IPS-18c (cell line): ENCODE results near the gene TP53AIP1.

Experiments
- H3K4me3 ChIP-seq: 2 replicates; pipeline ENCODE4 v1.7.0; 2013; ENCODE audit warnings: low read depth, mild to moderate bottlenecking, low read length, moderate library complexity; ENCODE audit not compliant: insufficient read depth
- H3K9me3 ChIP-seq: one replicate; pipeline ENCODE4 v1.6.1; 2013; ENCODE audit warnings: mild to moderate bottlenecking, low read length, moderate library complexity; ENCODE audit not compliant: control insufficient read depth, insufficient read depth

The TP53AIP1 gene, protein sequence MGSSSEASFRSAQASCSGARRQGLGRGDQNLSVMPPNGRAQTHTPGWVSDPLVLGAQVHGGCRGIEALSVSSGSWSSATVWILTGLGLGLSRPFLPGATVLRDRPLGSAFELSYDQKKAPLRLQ

DNA sequence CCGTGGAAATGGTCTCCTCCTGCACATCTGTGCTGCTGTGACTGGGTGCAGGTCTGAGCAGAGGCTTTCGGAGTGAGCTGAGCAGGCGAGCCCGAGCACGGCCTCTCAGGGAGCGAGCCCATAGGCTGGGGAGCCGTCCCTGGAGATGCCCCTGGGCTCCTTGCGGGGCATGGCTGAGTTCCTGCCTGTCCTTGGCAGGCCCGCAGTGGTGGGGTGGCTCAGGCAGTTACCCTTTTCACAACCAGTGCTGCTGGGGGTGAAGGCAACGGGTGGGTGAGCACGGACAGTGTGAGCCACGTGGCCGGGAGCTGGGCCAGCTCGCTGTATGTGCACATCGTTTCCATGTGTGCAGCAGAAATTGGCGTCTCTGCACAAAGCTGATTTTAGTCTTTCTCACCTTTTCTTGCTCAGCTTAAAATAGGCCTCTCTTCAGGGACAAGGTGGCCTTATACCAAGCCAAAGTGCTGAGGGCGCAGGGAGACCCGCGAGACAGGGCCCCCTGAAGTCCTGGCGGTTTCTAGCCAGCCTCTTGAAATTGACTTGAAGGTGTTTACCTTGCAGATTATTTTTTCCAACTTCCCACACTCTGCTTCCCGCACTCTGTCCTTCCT is at the start of gene TP53AIP1:
TP53AIP1 (minus strand) TSS at position 55 of the 611 bp plus-strand sequence. CDS start 5,053 bp downstream, outside the sequence.
- peaks cover 2% of the 10 kb centered on the region for H3K9me3 ChIP-seq

DNA sequence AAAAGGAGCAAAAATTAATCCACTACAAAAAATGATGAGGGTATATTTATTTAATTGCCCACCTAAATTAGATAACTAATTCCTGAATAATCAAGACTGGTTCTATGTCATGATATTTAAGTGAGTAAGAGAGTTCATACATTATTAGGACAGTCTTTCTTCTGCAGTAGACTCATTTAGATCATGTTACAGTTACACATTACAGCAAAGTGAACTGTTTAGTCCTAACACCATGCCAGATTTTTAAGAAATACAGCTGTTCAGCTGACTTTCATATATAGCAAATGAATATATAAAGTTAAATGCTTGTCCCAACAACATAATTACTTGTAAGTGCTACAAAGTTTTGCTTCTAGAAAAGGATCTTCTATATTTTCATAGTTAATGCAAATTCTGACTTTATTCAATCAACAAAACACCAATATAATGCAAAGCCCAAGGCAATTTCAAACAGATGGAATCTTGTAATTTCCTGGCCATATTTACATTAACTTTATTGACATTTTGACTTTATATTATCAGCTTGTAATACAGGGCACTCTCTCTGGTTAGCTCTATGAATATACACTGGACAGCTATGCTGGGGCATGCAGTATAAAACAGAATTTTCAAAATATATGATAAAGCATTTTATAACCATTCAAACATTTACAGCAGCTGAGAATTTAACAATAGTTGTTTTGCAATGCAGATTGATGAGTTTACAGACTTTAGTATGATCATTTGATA is 45.7 kb upstream of the TP53AIP1 start:
- H3K4me3 ChIP-seq = no peak overlapping the region
- H3K9me3 ChIP-seq = no peaks in the 10 kb centered on the region

More for the DNA sequence above, at the start of gene TP53AIP1:
- H3K4me3 ChIP-seq = no peak within 1 kb of the TSS

DNA sequence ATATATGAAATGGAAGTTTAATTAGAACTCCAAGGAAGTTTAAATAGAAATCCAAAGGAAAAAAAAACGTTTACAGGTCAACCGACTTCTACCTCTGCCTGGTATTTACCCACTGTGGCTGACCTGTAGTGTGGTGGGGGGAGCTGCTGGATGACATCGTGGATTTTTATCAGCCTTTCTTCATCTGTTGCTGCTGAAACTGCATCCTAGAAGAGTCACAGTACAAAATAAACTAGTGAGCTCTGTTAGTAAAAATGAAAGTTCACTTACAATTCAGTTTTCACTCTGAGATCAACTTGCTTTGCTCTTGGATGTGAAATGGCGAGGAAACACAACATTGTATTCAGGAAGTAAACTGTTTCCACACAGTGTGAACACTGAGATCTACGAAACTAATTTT is 43.2 kb upstream of the TP53AIP1 start:
- no peaks in the 10 kb centered on the region for H3K9me3 ChIP-seq
- no peak overlapping the region for H3K4me3 ChIP-seq

DNA sequence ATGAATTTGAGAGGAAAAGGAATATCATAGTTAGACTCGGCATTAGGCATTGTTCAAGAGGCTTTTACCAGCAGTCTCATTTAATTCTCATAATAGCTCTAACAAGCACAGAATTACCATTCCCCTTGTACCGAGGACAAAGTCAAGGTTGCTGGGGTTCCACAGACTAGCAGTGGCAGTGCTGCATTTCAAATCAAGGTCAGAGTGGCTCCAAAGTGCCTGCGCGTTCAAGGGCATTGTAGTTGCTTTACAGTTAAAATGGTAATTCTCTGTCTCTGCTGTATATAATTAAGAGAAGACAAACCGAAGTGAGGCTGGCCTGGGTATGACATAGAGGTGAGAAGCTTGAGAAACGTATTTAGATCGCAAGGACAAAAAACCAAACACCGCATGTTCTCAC is 40.4 kb upstream of the TP53AIP1 start:
- no peaks in the 10 kb centered on the region for H3K9me3 ChIP-seq
- H3K4me3 ChIP-seq = no peak overlapping the region

DNA sequence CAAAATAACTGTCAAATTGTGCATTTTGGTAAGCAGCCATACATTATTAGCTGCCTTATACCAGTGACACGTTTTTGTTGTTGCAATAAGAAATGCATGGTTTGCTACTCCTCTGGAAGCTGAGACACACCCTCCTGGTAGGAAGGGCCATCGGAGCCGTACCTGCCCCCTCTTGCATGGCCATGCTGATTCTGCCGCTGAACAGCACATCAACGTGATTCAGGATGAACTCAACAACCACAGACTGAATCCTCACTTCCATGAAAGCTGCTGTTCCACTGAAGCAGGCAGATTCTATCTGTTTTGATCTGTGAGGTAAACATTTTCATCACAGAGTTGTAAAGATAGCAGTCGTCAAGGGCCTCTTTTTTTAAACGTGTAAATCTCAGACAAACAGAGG is 38.6 kb upstream of the TP53AIP1 start:
- H3K9me3 ChIP-seq = no peaks in the 10 kb centered on the region
- H3K4me3 ChIP-seq = no peak overlapping the region

DNA sequence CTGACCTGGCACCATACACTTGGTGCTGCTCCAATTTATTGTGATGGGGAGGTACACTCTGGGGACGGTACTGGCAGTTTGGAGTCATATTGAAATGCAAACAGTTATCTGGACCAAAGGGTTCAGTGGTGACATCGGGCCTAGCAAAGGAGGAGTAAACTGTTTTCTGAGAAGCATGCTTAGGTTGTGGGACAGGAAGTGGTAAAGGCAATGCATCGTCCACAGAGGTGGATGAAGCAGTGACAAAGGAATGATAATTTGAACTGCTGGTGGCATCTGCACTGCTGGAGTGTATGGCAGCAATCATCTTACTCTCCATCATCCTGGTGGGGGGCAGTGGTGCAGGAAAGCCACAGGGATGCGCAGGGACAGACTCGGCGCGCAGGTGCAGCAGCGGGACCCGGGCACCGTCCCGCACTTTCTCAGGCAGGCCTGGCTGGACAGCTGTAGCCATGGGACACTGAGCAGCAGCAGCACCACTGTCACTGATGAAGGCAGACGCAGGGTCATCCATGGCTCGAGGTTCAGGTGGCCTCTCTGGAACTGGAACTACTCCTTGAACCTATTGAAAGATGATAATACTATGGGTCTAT is 28.0 kb upstream of the TP53AIP1 start:
- no peak overlapping the region for H3K4me3 ChIP-seq

DNA sequence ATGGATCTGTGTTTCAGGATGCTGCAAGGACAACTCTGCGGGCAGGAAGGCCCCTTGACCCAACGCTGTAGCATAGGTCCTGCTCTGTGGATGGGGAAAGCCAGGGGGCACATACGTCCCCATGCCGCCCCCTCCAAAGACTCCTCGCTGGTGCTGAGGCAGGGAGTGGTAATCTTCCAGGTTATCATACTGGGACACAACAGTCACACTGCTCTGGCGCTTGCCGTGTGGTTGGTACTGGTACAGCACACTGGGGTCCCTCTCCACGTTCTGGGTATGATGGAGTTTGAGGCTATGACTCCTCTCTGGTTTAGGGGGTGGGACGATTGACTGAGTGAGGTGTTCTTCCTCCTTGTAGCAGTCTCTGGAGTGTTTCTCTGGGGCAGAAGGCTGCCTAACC is 26.2 kb upstream of the TP53AIP1 start:
- Histone ChIP-seq H3K4me3 (no peak overlapping the region), H3K9me3 (no peaks in the 10 kb centered on the region)

More for the DNA sequence above, 28.0 kb upstream of the TP53AIP1 start:
- no peaks in the 10 kb centered on the region for H3K9me3 ChIP-seq

DNA sequence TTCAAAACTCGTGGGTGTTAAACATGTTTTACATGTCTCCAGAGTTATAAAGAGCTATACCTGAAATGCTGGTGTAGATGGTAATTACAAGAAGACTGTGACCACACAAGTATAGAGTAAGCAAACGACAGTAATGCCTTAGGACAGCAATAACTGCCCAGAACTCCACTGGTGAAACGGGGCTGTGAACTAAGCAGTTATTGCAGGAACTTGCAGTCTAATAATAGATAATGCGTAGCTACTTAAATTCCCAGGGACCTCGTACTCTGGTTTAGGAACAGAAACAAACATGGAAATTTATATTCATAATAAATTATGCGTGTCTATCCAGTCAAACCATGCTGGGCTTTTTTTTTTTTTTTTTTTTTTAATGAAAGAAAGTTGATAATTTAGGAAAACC is 24.9 kb upstream of the TP53AIP1 start:
- Histone ChIP-seq H3K9me3 (no peaks in the 10 kb centered on the region), H3K4me3 (no peak overlapping the region)

DNA sequence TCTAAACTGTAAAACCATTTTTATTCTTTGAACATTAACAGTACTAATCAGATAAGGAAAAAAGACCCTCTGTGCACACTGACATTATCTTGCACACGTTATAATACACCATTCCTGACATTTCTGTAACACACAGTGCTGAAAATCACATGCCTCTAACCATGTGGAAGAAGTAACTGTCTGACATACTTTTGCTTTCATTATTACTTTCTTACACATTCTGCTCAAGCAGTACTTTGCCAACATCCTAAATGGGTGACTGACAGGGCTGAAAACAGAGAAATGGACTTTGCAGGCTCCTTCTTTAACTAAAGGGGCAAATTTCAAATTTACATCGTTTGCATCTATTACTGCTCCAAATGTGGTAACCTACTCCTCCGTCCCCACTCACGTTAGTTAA is 22.8 kb upstream of the TP53AIP1 start:
- no peak overlapping the region for H3K4me3 ChIP-seq
- H3K9me3 ChIP-seq = no peaks in the 10 kb centered on the region

DNA sequence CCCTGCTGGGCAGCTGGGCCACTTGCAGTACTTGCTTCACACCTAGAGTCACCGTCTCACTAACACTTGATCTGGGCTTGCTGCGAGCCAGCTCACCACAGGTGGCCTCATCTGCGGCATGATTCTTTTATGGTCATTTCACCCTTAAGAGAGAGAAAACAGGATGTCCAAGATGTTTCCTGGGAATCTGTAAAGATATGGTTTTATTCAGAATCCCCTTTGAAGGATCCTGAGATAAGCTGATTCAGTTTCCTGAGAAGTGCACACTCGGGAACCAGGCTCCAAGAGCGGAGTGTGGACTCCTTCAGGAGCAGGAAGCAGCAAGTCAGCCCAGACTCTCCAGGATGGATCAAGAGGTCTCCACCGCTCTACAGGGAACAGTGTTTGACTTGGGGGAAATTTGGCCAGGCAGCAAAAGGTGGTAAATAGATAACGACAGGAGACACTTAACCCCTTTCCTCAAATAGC is 21.8 kb upstream of the TP53AIP1 start:
- Histone ChIP-seq H3K4me3 (no peak overlapping the region), H3K9me3 (no peaks in the 10 kb centered on the region)

DNA sequence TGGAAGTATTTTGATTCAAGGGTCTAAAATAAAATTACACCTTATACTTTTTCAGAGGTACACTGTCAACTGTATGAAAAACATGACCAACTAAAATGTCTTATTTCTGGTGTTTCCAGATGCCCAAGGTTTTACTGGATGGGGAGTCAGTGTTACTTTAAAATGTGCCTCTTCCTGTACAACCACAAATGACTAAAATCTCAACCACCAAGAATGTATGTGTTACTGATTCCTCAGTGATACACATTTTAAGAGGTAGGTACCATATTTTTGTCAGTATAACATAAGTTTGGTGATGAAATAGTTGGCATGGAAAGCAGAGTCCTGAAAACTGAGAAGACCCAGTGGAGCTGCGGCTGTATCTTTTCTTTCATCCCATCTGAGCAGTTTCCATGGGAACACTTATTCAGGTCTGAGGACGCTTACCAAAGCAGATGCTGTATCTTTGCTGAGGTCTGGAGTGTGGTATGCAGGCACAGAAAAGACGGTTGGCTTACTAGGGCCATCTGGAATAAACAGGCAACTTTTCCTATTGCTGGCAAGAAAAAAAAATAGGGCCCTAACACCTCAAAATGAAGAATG is 21.2 kb upstream of the TP53AIP1 start:
- H3K4me3 ChIP-seq = no peak overlapping the region
- no peaks in the 10 kb centered on the region for H3K9me3 ChIP-seq

DNA sequence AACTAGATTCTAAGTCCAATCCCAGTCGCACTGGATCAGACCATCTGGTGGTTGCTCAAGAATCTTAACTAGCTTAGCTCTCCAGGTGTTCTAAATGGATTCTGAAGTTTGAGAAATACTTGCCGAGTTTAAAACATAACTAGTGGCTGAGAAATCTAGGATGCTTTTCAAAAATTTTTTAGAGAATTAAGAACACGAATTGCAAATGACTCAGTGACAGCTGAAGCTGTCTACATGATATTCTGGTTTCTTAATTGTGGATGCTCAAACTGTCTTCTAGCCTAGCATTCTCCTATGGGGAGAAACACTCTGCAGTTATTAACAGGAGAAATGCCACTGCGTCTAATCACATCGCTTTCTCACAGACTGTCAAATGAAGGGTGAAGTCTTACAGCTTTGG is 20.2 kb upstream of the TP53AIP1 start:
- no peaks in the 10 kb centered on the region for H3K9me3 ChIP-seq
- no peak overlapping the region for H3K4me3 ChIP-seq

DNA sequence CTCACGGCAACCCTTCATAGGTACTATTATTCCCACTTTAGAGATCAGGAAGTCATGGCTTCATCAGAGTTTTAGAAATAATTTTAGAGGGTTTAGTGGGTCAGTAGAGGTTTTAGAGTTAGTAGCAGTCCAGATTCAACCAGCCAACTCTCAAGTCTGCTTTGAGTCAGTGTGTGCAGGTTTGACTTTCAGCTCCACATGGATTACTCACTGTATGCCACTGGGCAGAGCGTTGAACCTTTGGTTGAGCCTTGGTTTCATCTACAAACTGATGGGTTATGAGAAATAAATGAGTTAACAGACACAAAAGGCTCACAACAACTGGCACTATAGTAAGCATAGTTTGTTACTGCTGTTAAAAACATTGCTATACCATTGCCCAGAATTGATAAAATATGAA is 19.0 kb upstream of the TP53AIP1 start:
- no peaks in the 10 kb centered on the region for H3K9me3 ChIP-seq
- no peak overlapping the region for H3K4me3 ChIP-seq

DNA sequence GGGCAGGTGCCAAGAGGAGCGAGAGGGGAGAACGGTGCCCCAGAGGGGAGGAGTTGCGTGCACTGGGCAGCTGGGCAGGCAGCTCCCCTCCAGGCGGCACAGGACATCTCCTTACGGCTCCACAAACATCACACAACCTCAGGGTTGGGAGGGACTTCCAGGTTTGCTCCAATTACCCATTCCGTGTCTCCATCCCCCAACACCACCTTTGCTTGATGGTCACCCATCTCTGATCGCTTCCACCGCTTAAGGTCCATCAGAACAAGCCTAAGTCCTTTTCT is 14.5 kb upstream of the TP53AIP1 start:
- H3K4me3 ChIP-seq = no peak overlapping the region
- peaks cover 5% of the 10 kb centered on the region for H3K9me3 ChIP-seq

DNA sequence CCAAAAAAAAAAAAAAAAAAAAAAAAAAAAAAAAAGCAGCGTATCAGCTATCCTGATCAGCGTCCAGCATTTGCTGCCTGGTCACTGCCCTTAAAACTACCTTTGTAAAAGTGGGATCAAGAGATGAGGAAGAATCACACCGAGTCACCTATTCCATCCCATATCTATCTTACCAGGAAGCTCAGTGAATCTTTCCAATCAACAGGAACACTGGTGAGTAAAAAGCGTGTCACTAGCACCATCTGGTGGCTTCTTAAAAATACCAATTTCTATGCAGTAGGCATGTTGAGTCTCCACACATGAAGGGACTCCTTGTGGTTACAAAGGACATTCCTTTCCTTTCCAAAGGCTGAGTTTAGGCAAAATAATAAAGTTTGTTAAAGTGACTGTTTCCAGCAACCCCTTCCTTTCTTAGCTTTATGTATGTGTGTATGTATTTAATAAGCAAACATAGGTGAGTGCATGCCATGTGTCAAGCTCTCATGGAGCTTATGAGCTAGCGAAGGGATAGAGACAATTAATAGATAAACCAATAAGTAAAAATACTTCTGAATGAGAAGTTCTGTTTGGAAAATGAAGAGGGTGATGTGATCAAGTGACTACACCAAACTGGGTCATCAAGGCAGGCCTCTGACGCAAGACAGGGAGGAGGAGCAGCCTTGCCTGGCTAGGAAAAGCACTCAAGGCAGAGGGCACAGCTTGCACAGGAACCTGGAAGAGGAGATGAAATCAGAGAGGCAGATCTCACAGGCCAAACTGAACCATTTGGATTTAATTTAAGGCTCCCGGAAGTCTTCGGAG is 13.9 kb upstream of the TP53AIP1 start:
- H3K4me3 ChIP-seq = no peak overlapping the region
- H3K9me3 ChIP-seq = peaks cover 5% of the 10 kb centered on the region

DNA sequence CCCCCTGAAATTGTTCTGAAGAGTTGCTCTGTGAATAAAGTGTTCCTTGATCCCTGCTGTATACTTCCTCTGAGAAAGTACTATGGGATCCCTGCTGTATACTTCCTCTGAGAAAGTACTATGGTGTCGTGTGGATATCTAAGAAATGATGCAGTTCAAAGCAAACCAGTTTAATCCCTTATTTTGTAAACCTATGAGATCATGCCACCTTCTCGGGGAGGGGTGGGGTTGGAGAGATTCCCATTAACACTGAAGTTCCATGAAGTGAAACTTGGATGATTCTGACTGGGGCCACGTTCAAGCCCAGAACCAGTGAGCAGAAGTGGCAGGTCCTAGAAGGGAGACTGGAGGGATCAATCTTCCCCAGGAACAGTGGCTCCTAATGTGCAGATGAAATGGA is 13.0 kb upstream of the TP53AIP1 start:
- Histone ChIP-seq H3K9me3 (peaks cover 5% of the 10 kb centered on the region), H3K4me3 (no peak overlapping the region)

DNA sequence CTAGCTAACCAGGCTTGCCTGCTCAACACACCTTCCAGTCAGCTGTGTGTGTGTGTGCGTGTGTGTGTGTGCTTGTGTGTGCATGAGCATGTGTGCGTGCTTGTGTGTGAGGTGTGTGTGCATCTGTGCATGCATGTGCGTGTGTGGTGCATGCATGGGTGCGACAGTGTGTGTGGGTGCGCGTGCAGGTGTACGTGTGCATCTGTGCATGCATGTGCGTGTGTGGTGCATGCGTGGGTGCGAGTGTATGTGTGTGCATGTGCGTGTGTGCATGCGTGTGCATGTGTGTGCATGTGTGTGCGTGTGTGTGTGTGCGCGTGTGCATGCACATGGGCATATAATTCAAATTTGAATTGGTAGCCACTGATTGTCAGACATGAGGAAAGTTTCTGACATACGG is 10.5 kb upstream of the TP53AIP1 start:
- H3K4me3 ChIP-seq = no peak overlapping the region
- H3K9me3 ChIP-seq = peaks cover 5% of the 10 kb centered on the region
